GM21367 (cell line): Measurements from ENCODE around the gene MERTK.

Experiments used
- ATAC-seq: cut with Tn5 transposase; IDR thresholded peaks from one replicate; pipeline ENCODE4 v1.9.1; 2021; ENCODE audit not compliant: unreplicated experiment

Gene MERTK

DNA sequence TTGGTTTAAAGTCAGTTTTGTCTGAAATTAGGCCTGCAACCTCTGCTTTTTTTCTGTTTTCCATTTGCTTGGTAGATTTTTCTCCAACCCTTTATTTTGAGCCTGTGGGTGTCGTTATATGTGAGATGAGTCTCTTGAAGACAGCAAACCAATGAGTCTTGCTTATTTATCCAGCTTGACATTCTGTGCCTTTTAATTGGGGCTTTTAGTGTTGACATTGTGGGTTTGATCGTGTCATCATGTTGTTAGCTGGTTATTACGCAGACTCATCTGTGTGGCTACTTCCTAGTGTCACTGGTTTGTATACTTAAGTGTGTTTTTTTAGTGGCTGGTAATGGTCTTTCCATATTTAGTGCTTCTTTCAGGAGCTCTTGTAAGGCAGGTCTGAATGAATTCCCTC is 175.5 kb downstream of the MERTK start:
- ATAC-seq = no peak

DNA sequence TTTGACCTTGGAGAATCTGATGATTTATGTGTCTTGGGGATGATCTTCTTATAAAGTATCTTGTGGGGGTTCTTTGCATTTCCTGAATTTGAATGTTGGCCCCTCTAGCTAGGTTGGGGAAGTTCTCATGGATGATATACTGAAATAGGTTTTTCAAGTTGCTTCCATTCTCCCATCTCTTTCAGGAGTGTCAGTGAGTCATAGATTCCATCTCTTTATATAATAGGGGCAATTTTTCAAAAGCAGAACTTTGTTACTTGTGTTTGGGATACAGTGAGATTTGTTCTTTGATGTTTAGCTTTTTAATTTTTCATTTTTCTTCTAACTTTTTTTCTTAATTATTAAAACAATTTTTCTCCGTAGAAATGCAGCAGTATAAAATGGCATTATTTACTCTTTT is 176.1 kb downstream of the MERTK start:
- no peak for ATAC-seq

DNA sequence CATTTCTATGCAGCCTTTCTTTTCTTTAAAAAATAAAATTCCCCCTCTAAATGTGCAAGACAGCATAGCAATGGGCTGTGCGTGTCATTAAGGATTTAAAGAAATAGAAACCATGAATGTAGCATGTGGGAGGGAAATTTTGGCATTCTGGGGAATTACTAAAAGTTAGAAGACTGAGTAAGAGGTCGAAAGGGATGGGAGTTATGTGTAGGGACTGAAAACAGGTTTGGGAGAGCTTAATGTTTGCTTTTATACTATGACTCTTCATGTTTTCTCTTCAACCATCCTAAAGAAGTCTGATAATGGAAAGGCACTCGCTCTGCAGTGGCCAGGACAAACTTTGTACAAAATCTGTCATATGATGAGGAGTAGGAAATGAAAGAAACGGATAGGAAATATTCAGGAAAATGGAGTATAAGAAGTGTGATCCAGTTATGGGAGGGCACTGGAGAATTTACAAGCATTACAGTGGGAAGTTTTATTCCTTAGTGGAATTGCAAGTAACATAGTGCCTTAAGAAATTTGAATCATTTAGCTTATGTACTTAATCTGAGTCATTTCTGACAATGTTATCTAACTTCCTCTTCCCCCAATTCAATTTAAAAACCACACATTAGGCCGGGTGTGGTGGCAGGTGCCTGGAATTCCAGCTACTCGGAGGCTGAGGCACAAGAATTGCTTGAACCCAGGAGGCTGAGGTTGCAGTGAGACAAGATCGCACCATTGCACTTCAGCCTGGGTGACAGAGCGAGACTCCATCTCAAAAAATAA is 177.3 kb downstream of the MERTK start:
- ATAC-seq = no peak

DNA sequence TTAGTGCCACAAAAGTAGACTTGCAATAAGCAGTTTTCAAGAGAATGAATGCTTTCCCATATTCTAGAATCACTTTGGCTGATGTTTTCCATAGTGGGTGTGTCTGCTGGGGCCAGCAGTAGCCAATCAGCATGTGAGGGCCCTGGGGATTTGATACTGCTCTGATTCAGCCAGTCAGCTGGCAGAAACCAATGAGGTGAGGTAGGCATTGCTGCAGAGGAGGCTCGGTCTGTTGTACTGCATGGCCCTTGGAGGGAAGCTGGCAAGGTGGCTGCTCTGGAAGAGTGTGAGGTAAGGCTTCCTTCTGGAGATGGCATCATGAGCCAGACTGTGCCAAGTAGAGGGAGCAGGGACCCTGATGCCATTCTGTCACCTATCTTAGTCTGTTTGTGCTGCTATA is 179.4 kb downstream of the MERTK start:
- no peak for ATAC-seq
